Suppressor macrophage (primary cell): ENCODE results near the gene IL1RAP.

Source experiments
- DNase-seq, 4 experiments: peaks; one replicate each; pipeline ENCODE4 v3.0.0-alpha.2; 2020 to 2022

IL1RAP gene

GRCh38 chr3:190580417-190580816, 66.5 kb downstream of the IL1RAP start:
- no peak for DNase-seq

GRCh38 chr3:190581041-190581541, 67.2 kb downstream of the IL1RAP start:
- DNase-seq: no peak

GRCh38 chr3:190582667-190583066, 68.8 kb downstream of the IL1RAP start:
- no peak for DNase-seq

- DNase-seq: peak; percentile 65 to 84 (median 72)
Measured at GRCh38 chr3:190585805-190586630, 72.1 kb downstream of the IL1RAP start.

GRCh38 chr3:190586631-190587011, 72.7 kb downstream of the IL1RAP start:
- peak in 3 of 4 experiments; percentile 31 to 38 (median 34) for DNase-seq

GRCh38 chr3:190588570-190588969, 74.7 kb downstream of the IL1RAP start:
- DNase-seq: peak in 2 of 4 experiments; percentile 34 to 35

GRCh38 chr3:190589326-190589725, 75.4 kb downstream of the IL1RAP start:
- no peak for DNase-seq

GRCh38 chr3:190591080-190591479, 77.2 kb downstream of the IL1RAP start:
- DNase-seq: no peak

- no peak for DNase-seq
Measured at GRCh38 chr3:190593075-190593474, 79.2 kb downstream of the IL1RAP start.

GRCh38 chr3:190594171-190594570, 80.3 kb downstream of the IL1RAP start:
- no peak for DNase-seq

- DNase-seq: no peak
Measured at GRCh38 chr3:190595179-190595795, 81.4 kb downstream of the IL1RAP start.

- no peak for DNase-seq
Measured at GRCh38 chr3:190595807-190596206, 81.9 kb downstream of the IL1RAP start.

- DNase-seq: no peak
Measured at GRCh38 chr3:190596349-190597285, 82.7 kb downstream of the IL1RAP start.

GRCh38 chr3:190597291-190597690, 83.4 kb downstream of the IL1RAP start:
- DNase-seq: no peak

- no peak for DNase-seq
Measured at GRCh38 chr3:190601622-190602021, 87.7 kb downstream of the IL1RAP start.

- DNase-seq: no peak
Measured at GRCh38 chr3:190605385-190605784, 91.5 kb downstream of the IL1RAP start.

GRCh38 chr3:190606596-190606995, 92.7 kb downstream of the IL1RAP start:
- no peak for DNase-seq

- DNase-seq: no peak
Measured at GRCh38 chr3:190607021-190607420, 93.1 kb downstream of the IL1RAP start.

GRCh38 chr3:190608850-190609589, 95.1 kb downstream of the IL1RAP start:
- DNase-seq: peak in 2 of 4 experiments; percentile 17 to 31

- DNase-seq: peak in 2 of 4 experiments; percentile 14 to 20
Measured at GRCh38 chr3:190614226-190615059, 100.6 kb downstream of the IL1RAP start.

- no peak for DNase-seq
Measured at GRCh38 chr3:190615060-190615384, 101.1 kb downstream of the IL1RAP start.
